Peyer's patch (tissue), 4 donors: ENCODE data around the gene CHKB.

Experiments
- POLR2A ChIP-seq, 2 donors: fragments of 450-650 bp; IDR thresholded peaks; one replicate each; pipeline ENCODE4 v1.5.1; 2017; ENCODE audit warnings: antibody characterized with exemption in 2 of 2, mild to moderate bottlenecking in 2 of 2, moderate library complexity in 2 of 2
- TF ChIP-seq, protein P1 (sequence below), 6 experiments: fragments of 450-650 bp in 4 of 6; fragments of 200-600 bp in 2 of 6; sonication (generic) in 1 of 6; IDR thresholded peaks; one replicate each; pipeline ENCODE4 v1.5.1; 2017 to 2019; ENCODE audit warnings: antibody characterized with exemption in 6 of 6, mild to moderate bottlenecking in 3 of 6, moderate library complexity in 1 of 6

- TF ChIP-seq, protein P1, sequence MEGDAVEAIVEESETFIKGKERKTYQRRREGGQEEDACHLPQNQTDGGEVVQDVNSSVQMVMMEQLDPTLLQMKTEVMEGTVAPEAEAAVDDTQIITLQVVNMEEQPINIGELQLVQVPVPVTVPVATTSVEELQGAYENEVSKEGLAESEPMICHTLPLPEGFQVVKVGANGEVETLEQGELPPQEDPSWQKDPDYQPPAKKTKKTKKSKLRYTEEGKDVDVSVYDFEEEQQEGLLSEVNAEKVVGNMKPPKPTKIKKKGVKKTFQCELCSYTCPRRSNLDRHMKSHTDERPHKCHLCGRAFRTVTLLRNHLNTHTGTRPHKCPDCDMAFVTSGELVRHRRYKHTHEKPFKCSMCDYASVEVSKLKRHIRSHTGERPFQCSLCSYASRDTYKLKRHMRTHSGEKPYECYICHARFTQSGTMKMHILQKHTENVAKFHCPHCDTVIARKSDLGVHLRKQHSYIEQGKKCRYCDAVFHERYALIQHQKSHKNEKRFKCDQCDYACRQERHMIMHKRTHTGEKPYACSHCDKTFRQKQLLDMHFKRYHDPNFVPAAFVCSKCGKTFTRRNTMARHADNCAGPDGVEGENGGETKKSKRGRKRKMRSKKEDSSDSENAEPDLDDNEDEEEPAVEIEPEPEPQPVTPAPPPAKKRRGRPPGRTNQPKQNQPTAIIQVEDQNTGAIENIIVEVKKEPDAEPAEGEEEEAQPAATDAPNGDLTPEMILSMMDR (IDR thresholded peaks at IDR 0.05): no peak
- TF ChIP-seq POLR2A (IDR thresholded peaks at IDR 0.05): no peak
Observed at GRCh38 chr22:50584106-50585096, 1.8 kb upstream of the CHKB start.
